Activated CD4-positive, alpha-beta T cell treated with anti-CD3 and anti-CD28 coated beads, Interleukin-2, amount 50 U/mL, for 48 hours (primary cell): ENCODE results near the gene ATF7.
A peak's percentile ranks its signal among the peaks of the same experiment; 100 is the strongest.
"Not testable (repeated sequence)": the region's sequence is repeated elsewhere in the genome, so short reads cannot be mapped to it uniquely, and the experiment has no call there.

Experiments used
- DNase-seq, 2 experiments: peaks; one replicate each; pipeline ENCODE4 v3.0.0-alpha.2; 2020

Gene ATF7

DNA sequence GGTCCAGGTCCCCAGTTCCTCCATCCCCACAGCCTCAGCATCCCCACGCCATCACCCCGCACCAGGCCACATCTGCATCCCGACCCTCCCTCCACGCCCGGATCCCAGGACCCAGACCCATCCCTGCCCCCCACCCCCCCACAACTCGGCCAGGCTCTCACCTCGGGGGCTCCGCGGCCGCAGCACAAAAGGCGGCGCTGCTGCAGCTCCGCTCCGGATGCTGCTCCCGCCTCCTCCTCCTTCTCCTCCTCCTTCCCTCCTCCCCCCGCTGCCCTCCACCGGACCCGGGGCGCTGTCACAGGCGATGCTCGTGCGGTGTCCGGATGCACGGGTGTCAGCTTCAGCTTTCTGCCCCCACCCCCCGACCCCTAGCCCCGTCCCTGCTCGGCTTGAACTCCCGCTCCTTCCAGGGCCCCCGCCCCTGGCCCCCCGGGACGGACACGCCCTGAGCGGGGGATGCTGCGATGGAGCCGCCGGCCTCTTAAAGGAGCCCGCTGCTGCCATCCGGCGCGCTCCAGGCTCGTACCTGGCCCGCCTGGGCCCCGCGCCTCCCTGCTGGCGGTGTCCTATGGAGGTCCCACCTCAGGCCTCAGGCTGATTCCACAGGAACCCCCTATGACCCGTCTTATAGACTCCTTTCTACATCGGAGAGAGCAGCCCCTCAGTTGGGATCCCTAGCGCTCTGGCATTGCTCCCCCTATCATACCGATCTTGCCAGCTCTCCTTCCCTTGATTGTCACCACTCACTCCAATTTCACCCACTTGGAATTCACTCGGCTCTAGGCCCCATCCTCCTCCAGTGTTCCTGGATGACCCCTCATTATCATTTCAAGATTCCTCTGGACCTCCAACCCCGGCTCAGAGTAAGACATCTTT is 126.7 kb downstream of the ATF7 start, which contains the start of gene MAP3K12:
TSS of gene MAP3K12 (minus strand) at position 193 of the 876 bp plus-strand sequence. CDS start 12,067 bp downstream, outside the sequence.
- peak; percentile 68 to 77 for DNase-seq

DNA sequence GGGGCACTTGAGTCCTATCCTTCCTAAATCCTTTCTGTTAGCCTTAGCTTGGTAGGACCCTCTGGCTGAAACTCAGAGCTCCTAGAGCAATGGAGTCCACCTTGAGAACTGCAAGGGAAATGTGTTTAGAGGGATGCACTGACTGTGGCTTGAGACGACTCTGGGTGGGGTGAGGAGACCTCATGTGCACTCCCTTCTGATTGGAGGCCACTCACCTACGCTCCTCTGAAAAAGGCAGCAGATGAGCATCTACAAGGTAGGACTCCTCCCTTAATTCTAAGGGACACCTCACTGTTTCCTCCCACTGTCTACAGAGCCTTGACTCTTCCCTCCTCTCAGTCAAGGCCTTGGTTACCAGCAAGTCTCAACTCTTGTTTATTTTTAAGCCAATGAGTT is 127.9 kb downstream of the ATF7 start:
- no peak for DNase-seq

GRCh38 chr12:53497461-53497860 is 128.7 kb downstream of the ATF7 start:
- DNase-seq, result no peak

DNA sequence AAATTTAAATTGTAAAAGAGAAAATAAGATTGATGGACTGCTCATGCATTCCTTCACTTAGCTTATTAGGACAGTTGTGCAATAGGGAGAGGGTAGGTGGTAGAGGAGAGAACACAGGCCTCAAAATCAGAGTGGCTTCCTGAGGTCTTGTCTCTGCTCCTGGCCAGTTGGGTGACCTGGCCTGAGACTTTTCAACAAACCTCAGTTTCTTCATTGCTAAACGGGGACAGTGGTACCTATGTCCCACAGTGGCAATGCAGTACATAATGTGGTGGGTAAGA is 129.5 kb downstream of the ATF7 start:
- DNase-seq, result no peak

DNA sequence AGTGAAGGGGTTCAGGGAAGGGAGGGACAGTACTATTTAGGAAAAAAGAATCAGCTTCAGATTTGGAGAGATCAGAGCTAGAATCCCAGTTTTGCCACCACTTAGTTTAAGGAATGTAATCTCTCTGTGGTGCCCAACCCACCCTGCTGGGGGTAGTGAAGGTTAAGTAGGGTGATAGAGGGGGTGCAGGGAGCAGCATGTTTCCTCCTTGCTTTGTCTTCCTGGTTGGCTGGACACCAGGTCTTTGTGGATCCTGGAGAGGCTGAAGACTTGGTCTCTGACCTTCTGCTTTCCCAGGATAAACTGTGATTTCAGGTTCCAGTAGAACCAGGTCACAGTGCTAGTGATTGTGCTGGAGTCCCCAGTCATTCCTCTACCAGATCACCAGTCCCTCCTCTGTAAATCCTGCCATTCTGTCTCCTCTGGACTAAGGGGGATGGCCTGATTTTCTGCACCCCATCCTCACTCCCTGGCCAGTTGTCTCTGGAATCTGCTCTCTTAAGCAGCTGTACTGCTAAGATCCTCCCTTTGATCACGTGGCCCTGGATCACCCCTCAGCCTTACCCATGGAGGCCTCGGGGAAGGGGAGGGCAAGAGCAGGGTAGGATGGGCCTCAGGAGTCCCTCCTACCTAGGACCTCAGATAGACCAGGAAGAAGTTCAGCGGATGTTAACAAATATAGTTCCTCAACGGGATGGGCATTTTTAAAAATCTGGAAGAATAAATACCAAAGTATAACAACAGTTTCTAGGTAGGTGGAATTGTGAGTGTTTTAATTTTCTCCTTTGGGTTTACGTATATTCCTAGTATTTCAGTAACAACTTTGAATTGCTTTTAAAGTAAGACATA is 130.1 kb downstream of the ATF7 start:
- DNase-seq, result no peak

- no peak for DNase-seq
Measured at GRCh38 chr12:53493610-53494391, 132.4 kb downstream of the ATF7 start.

DNA sequence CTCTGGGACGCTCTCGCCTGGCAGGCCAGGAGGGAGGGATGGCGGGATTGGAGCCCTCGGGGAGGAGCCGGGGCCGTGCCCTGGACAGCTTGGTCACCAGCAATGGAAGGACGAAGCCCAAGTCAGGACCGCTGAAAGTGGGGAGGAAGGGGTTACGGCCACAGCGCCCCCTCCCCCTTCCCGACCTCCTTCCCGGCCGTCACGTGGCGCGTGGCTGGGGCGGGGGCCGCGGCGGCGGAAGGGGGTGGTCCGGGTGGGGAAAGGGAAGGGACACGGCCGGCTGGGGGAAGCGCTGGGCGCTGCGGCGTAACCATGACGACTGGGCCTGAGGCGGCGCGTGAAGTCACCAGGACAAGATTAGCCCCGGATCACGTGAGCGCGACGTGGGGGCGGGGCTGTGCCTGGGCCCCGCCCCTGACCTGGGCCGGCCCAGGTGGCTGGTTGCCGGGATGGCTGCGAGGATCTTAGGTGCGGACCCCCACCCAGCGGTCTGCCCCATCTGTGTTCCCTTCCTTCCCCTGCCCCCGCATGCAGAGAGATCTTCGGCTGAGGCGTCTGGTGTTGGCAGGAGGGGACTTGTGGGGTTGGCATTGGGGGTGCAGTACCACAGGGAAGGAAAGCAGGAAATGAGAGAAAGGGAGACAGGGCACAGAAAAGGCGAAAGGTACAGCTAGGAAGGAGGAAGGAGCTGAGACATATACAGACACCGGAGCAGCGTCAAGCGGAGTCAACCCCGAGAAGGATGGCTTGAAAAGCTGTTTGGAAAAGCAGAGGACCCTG is 133.2 kb downstream of the ATF7 start:
- DNase-seq, result peak; percentile 86 to 88

DNA sequence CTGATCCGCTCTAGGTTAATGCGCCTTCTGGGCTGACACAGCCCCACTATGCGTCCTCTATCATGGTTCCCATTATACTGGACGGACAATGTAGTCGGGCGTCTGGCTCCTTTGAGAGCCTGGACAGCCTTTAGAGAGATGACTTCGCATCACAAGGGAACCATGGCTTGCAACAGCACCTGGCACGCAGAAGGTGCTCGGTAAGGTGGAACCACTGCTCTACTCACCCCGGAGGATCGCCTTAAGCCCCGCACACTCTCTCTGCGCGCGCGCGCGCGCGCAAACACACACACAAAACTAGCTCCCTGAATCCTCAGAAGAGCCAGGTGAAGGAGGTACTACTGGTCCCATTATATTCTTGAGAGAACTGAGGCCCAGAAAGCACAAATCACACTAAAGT is 134.0 kb downstream of the ATF7 start:
- no peak for DNase-seq

DNA sequence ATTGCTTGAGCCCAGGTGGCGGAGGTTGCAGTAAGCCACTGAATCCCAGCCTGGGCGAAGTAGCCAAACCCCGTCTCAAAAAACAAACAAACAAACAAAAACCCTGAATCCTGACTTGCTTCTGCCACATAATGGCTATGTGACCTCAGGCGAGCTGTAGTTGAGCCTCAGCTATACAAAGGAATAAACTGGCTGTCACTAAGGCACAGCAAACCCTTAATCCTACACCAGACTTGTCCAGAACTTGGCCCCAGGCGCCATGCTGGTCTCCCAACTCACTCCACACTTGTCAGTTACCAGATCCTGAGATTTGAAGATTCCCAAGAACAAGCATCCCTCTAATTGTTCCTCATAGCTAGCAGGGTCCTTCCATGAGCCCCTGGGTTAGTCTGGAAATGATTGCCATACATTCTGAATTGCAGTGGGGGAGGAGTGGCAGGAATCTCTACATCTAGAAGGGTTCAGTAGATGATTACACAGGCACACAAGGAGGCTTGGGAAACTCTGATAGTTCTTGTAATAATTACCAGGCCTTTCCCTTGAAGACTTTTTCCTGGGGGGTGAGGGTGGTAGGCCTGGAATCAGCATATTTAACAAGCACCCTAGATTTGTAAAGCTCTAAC is 136.8 kb downstream of the ATF7 start:
- no peak for DNase-seq

DNA sequence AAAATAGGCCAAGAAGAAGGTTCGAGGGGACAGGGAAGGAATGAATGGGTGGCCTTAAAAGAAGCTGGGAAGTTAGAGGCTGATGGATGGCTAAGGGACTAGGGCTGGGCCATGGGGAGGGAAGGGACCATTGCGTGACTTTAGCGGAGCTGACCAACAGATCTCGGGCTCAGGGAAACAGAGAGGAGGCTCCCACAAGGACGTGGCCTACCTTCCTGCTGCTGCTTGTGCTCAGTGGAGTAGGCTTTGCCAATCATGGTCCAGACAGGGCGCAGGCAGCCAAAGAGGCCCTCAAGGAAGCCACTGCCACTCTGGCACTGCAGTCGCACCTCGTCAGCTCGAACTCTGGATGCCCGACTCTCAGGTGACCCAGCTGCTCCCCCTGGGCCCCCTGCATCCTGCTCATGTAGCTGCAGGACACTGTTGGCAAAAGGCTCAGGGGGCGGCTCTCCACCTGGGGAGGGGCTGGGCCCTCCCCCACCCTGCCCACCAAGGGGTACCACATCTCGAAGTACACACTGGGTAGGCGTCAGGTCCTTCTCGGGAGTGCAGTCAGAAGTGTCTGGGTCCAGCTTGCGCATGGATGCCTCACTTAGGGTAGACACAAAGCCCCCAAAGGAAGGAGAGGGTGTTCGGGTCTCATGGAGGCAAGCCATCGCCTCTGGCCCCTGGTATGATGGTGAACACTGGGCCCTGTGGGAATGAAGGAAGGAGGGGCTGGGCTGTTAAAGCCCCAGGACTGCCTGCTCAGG is 139.3 kb downstream of the ATF7 start:
- no peak for DNase-seq

DNA sequence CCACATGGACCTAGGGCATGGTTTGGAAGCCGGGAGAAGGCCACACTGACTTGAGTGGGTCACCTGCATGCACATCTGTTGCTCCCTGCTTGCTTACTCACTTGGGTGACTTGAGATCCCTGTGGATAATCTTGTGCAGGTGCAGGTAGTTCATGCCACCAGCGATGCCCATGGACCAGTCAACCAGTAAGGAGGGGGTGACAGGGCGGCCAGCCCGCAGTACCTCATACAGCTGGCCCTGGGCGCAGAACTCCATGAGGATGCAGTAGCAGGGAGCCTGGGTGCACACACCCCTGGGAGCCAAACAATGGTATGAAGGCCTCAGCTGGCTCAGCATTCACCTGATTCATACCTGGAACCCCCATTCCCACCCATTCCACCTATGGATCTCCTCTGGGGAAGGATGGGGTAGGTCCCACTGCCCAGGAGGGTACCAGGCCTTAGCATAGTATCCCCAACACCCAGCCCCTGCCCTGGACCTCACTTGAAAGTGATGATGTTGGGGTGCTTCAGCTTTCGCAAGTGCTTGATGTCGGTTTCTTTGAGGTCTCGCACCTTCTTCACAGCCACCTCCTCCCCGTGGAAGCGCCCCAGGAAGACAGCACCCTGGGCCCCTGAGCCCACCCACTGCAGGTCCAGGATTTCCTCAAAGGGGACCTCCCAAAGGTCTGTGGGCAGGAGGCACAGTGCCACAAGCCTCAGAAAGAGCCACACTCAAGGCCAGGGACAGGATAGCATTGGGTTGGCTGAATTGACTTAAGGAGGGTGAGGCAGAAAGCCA is 140.0 kb downstream of the ATF7 start:
- DNase-seq, result no peak

DNA sequence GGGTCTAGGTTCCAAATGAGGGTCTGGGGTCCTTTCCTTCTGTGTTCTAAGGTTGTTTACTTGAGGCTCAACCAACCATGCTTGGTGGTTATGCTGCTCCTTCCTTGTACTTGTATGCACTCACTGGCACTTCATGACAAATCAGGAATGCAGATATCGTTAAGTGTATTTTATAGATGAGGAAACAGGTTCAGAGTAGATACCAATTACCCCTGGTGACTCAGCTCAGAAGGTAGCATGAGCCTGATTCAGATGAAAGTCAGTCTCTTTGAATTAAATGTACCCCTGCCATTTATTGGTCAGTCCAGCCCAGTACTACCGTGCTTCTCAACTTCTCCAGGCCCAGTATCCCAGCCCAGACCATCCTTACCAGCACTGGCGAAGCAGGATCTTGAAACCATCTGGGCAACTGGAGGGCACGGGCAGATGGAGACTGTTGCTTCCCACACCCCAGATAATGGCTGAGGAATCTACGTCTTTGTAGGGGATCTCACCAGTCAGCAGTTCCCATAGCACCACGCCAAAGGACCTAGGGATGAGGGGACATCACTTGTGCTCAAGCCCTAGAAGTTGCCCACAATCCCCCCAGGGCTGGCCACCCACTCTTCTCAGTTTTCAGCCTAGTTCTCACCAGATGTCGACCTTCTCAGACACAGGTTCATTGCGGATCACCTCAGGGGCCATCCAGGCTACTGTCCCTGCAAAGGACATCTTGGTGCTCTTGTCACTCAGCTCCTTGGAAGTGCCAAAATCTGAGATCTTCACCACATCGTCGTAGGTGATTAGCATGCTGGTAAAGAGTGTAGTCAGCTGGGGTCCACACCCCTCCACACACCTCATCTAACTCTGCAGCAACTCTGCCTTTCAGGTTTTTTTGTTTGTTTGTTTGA is 141.3 kb downstream of the ATF7 start:
- DNase-seq, result no peak

DNA sequence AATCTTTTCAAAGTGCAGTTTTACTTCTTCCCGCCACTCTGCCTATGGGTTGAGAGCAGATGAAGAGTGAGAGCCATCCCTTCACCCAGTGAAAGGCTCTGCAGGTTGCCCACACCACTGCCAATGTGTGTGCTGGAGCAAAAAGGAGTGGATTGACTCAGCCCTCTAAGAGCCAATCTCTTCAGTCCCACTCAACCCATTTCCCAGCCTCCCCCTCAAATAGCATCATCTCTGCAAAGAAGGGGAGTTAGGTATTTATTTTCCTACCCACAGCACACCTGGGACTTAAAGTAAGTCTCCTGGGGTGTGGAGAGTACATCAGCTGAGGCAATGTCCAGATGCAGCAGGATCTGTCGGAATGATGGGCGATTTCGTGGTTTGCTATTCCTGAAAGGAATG is 142.2 kb downstream of the ATF7 start:
- DNase-seq, result no peak

DNA sequence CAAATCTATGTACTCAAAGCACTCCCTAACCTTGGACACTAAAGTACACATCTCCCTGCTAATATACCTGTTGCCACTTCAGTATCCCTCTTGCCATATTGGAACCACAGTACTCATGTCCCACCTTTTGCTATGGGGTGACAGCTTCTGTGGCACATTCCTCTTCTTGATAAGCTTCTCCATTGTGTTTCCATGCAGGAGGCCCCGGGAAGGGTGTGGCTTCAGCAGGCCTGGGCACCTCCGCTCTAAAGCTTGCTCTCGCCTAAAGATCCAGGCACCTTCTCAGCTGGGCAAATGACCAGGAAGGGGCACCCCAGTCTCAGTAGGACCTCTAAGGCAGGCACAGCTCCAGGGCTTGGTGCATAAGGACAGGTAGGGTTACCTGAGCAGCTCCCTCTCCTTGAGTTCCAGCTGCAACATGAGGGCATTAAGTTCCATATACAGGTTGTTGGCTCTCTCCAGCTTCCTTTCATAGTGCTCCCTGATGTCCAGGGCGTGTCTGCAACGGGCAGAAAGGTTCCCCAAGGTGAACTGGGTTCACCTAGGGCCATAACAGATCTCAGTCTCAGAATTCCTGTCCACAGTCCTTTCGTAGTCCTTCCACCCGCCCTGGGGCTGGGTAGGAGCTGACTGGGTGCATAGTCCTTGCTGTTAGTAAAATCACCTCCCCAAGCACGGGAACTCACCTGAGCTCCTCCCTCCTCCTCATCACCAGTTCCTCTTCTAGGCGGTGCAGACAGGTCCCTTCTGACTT is 142.8 kb downstream of the ATF7 start:
- no peak for DNase-seq

DNA sequence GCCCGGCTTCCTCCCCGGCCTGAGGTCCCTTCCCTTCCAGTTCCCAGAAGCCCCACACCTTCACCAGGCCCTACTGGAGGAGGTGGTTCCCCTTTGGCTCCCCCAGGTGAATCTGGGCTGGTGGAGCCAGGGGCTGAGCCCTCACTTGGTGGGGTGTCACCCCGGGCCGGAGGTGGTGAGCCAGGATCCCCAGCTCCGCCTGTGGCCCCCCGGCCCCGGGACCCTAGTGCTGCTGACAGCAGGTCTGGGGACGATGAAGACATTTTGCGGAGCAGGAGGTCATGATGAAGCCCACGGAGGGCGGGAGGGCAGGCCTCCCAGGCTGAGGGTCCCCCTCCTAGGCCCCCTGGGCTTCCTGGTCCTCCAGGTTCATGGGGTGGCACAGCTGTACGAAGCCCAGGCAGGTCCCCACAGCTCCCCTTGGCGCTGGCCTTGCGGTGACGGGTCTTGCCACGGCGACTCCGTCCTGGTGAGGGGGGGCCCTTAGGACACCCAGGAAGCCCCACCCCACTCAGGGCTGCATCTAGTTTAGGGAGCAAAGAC is 143.5 kb downstream of the ATF7 start:
- DNase-seq, result no peak

DNA sequence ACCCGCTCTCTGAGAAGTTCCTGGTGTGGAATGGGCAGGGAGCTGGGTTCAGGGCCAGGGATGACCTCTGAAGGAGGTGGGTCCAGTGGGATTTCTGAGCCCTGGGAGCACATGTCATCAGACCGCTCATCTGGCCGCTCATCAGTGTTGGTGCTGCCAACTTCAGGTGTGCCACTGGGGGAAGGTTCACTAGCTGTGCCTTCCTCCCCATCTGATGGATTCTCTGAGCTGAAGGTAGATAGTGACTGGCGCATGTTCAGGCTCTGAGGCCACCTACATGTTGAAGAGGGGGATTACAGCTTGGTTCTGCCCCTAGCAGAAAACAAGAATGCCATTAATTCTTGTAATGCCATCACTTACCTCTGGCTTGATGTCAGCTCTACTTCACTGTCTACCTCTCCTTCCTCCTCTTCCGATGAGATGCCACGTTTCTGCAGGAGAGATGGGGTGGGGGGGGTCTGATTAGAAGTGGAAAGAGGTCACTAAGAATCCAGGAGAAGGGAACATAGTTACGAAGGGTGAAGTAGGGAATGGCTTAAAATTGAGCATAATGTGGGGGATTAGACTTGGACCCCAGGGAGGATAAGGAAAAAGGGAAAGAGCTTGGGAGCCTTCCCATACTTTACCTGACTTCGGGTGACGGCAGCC is 144.1 kb downstream of the ATF7 start:
- DNase-seq, result no peak

DNA sequence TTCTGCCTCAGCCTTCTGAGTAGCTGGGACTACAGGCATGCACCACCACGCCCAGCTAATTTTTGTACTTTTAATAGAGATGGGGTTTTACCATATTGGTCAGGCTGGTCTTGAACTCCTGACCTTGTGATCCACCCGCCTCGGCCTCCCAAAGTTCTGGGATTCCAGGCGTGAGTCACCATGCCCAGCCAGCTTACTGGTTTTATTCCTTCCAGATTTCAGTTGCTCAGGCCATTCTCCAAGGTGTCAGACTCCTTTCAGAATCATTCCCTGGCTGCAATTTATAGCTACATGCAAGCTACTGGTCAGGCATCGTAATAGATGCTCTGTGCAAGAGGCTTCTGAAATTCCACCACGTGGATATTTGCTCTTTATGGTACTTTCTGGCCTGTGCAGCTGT is 144.7 kb downstream of the ATF7 start:
- not testable (repeated sequence) for DNase-seq
